ENCODE data around the gene TAC3.

- TF ChIP-seq CTCF (IDR thresholded peaks at IDR 0.05; ENCODE audit: insufficient read depth, low read length, poor library complexity, severe bottlenecking): no peak
- TF ChIP-seq EZH2phosphoT487 (conservative IDR thresholded peaks at IDR 0.05; ENCODE audit: low read length): no peak
These were observed 17.3 kb downstream of the TAC3 start for GRCh38 chr12:56998981-56999380.
